HCT116 (cell line): ENCODE measurements around the gene PPIG. TPM values are rescaled to one million over a fixed set of nuclear protein-coding genes. Genes with fewer than 3 reads are reported as not detected.

Experiments
- ATAC-seq: fragments of 200-7000 bp; cut with Tn5 transposase; 2 replicates; pipeline ENCODE4 v1.9.1; 2020; ENCODE audit warnings: mild to moderate bottlenecking, moderate library complexity
- BruUV-seq: library from RNA; stranded (reverse); fragments of 400-500 nt; replicated peaks from 2 replicates; lab custom pipeline; 2021; lab: Mats Ljungman, UMichigan
- CTCF ChIA-PET: fragments of 300-600 bp; sonication (Branson Sonifier 250); formaldehyde crosslinking; loops from one replicate; lab custom pipeline; 2021; ENCODE audit warnings: antibody characterized with exemption; lab: Charles Lee
- POLR2A ChIA-PET: fragments of 300-600, 350-600 bp; sonication (Branson Sonifier 250); formaldehyde crosslinking; loops from one replicate; lab custom pipeline; 2021; ENCODE audit warnings: antibody characterized with exemption; lab: Charles Lee
- RAD21 ChIA-PET, 2 experiments: fragments of 300-600 bp; sonication (Branson Sonifier 250); formaldehyde crosslinking; loops; one replicate each; lab custom pipeline; 2023; ENCODE audit warnings: low total read pairs in 2 of 2; ENCODE audit not compliant: uncharacterized antibody in 2 of 2, unreplicated experiment in 2 of 2, low non-redundant PET in 1 of 2; lab: Charles Lee
- DNase-seq: peaks from one replicate; pipeline ENCODE4 v3.0.0-alpha.2; 2010; ENCODE audit warnings: low read depth, low spot score
- H2AFZ ChIP-seq: fragments of 200-600 bp; shearing (Covaris generic), sonication (generic); 2 replicates; pipeline ENCODE4 v1.6.1; 2017; ENCODE audit warnings: low read depth, mixed run types, mixed read lengths, antibody characterized with exemption, low read length; ENCODE audit not compliant: poor library complexity, severe bottlenecking
- H3K27ac ChIP-seq: 2 replicates; pipeline ENCODE4 v1.5.1; 2012; ENCODE audit warnings: low read depth, low read length
- H3K27me3 ChIP-seq: fragments of 200-600 bp; sonication (generic); 2 replicates; pipeline ENCODE4 v1.6.1; 2016; ENCODE audit warnings: mixed run types, low read length, mixed read lengths; ENCODE audit not compliant: insufficient read depth
- H3K36me3 ChIP-seq, 2 experiments: fragments of 200-500 bp in 1 of 2; fragments of 200-600 bp in 1 of 2; sonication (Bioruptor generic) in 1 of 2; sonication (generic) in 1 of 2; 2 replicates each; pipeline versions ENCODE4 v1.5.1 to v1.6.1; 2014 to 2016; ENCODE audit warnings: low read length in 2 of 2, inconsistent platforms in 1 of 2, mixed read lengths in 1 of 2, mixed run types in 1 of 2; ENCODE audit not compliant: insufficient read depth in 2 of 2, control insufficient read depth in 1 of 2
- H3K4me1 ChIP-seq, 2 experiments: fragments of 200-600 bp in 1 of 2; sonication (generic) in 1 of 2; 2 replicates each; pipeline versions ENCODE4 v1.5.1 to v1.6.1; 2012 to 2017; ENCODE audit warnings: low read length in 2 of 2, inconsistent platforms in 1 of 2, mild to moderate bottlenecking in 1 of 2, mixed read lengths in 1 of 2, mixed run types in 1 of 2, moderate library complexity in 1 of 2; ENCODE audit not compliant: insufficient read depth in 2 of 2, control insufficient read depth in 1 of 2
- H3K4me2 ChIP-seq: fragments of 200-600 bp; sonication (generic); 2 replicates; pipeline ENCODE4 v1.6.1; 2017; ENCODE audit warnings: mixed run types, low read length, mixed read lengths
- H3K4me3 ChIP-seq, 2 experiments: fragments of 200-600 bp in 1 of 2; sonication (generic) in 1 of 2; replicated peaks in 1 of 2; 2 replicates each; pipeline ENCODE4 v1.5.1; 2011 to 2016; ENCODE audit warnings: low read length in 2 of 2, control low read depth in 1 of 2, low read depth in 1 of 2, mild to moderate bottlenecking in 1 of 2, mixed read lengths in 1 of 2, mixed run types in 1 of 2
- H3K79me2 ChIP-seq: fragments of 200-600 bp; sonication (generic); 2 replicates; pipeline ENCODE4 v1.6.1; 2017; ENCODE audit warnings: mild to moderate bottlenecking, mixed run types, low read length, moderate library complexity, mixed read lengths; ENCODE audit not compliant: insufficient read depth
- H3K9ac ChIP-seq: fragments of 200-600 bp; sonication (generic); 2 replicates; pipeline ENCODE4 v1.6.1; 2016; ENCODE audit warnings: low read length, mixed read lengths
- H3K9me2 ChIP-seq: fragments of 200-600 bp; sonication (generic), shearing (Covaris generic); 2 replicates; pipeline ENCODE4 v1.6.1; 2017; ENCODE audit warnings: mixed run types, mild to moderate bottlenecking, moderate library complexity; ENCODE audit not compliant: insufficient read depth
- H3K9me3 ChIP-seq, 2 experiments: fragments of 200-500 bp in 1 of 2; fragments of 200-600 bp in 1 of 2; sonication (Bioruptor generic) in 1 of 2; sonication (generic) in 1 of 2; 2 replicates each; pipeline ENCODE4 v1.6.1; 2014 to 2017; ENCODE audit warnings: low read length in 2 of 2, mixed read lengths in 2 of 2, inconsistent platforms in 1 of 2, low read depth in 1 of 2, mild to moderate bottlenecking in 1 of 2, mixed run types in 1 of 2, moderate library complexity in 1 of 2; ENCODE audit not compliant: control insufficient read depth in 1 of 2, insufficient read depth in 1 of 2
- H4K20me1 ChIP-seq: fragments of 200-600 bp; sonication (generic), shearing (Covaris generic); 2 replicates; pipeline ENCODE4 v1.6.1; 2017; ENCODE audit warnings: mixed run types, mild to moderate bottlenecking, moderate library complexity; ENCODE audit not compliant: insufficient read depth
- CEBPB ChIP-seq: IDR thresholded peaks from 2 replicates; pipeline ENCODE4 v1.6.1; 2012; ENCODE audit warnings: low read depth
- ELF1 ChIP-seq: IDR thresholded peaks from 2 replicates; pipeline ENCODE4 v1.6.1; 2012; ENCODE audit warnings: low read depth, borderline replicate concordance
- JUND ChIP-seq: IDR thresholded peaks from 2 replicates; pipeline ENCODE4 v1.6.1; 2012
- RAD21 ChIP-seq: IDR thresholded peaks from 2 replicates; pipeline ENCODE4 v1.6.1; 2012; ENCODE audit warnings: low read depth, mild to moderate bottlenecking
- REST ChIP-seq: IDR thresholded peaks from 2 replicates; pipeline ENCODE4 v1.6.1; 2012; ENCODE audit warnings: low read depth
- SIN3A ChIP-seq: IDR thresholded peaks from 2 replicates; pipeline ENCODE4 v1.6.1; 2012; ENCODE audit warnings: low read depth
- SRF ChIP-seq: IDR thresholded peaks from 2 replicates; pipeline ENCODE4 v1.6.1; 2012; ENCODE audit warnings: low read depth
- TCF7L2 ChIP-seq: IDR thresholded peaks from 2 replicates; pipeline ENCODE4 v1.7.0; 2011; ENCODE audit warnings: borderline replicate concordance, inconsistent platforms; ENCODE audit not compliant: insufficient read depth, insufficient read length; ENCODE audit errors: extremely low read depth
- ZFX ChIP-seq: fragments of 450-650 bp; IDR thresholded peaks from 2 replicates; pipeline ENCODE4 v1.6.1; 2017
- ZNF274 ChIP-seq: fragments of 200-500 bp; sonication (Bioruptor generic); IDR thresholded peaks from 2 replicates; pipeline ENCODE4 v1.6.1; 2014; ENCODE audit warnings: mild to moderate bottlenecking, low read depth, low read length, inconsistent platforms
- intact Hi-C: fragments of 100-400 bp; cut with micrococcal nuclease; formaldehyde crosslinking; loops from 2 replicates; pipeline ENCODE4 v1.10.0; 2022
- total RNA-seq: library from RNA; stranded (reverse); gene quantifications from one replicate; pipeline ENCODE4 v1.2.1, GENCODE V29; 2021; ENCODE audit not compliant: unreplicated experiment
- TF ChIP-seq, protein P1 (sequence below): IDR thresholded peaks from 2 replicates; pipeline ENCODE4 v1.6.1; 2012
- TF ChIP-seq, protein P2 (sequence below), 3 experiments: fragments of 200-600 bp in 1 of 3; sonication (generic) in 1 of 3; IDR thresholded peaks in 2 of 3; conservative IDR thresholded peaks in 1 of 3; 2 replicates each; pipeline ENCODE4 v1.5.1; 2012 to 2017; ENCODE audit warnings: low read depth in 2 of 3, low read length in 2 of 3, antibody characterized with exemption in 1 of 3, borderline replicate concordance in 1 of 3, control low read depth in 1 of 3, mild to moderate bottlenecking in 1 of 3, mixed read lengths in 1 of 3, mixed run types in 1 of 3, moderate library complexity in 1 of 3; ENCODE audit not compliant: insufficient read depth in 1 of 3

The PPIG gene
- total RNA-seq, 1 experiment from 2014 or later: 55.3 TPM

DNA sequence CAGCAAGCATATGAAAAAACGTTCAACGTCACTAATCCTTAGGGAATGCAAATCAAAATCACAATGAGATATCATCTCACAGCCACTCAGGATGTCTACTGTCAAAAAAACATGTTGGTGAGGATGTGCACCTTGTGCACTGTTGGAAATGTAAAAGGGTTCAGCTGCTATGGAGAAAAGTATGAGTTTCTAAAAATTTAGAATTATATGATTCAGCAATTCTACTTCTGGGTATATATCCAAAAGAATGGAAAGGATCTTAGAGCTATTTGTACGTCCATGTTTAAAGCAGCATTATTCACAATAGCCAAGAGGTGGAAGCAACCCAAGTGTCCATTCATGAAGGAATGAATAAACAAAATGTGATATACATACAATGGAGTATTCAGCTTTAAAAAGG is 60.0 kb downstream of the PPIG start:
- intact Hi-C loops: no loop called here
- Histone ChIP-seq H3K4me1 (no peaks in the 10 kb centered on the region), H3K36me3 (no peaks in the 10 kb centered on the region), H3K27me3 (no peaks in the 10 kb centered on the region), H3K9ac (no peak overlapping the region), H3K27ac (no peak overlapping the region), H4K20me1 (no peaks in the 10 kb centered on the region), H3K9me3 (no peaks in the 10 kb centered on the region), H3K4me3 (no peak overlapping the region), H2AFZ (no peak overlapping the region), H3K4me2 (no peak overlapping the region), H3K79me2 (0 out of 2 replicates have a peak, but pooled peaks cover 7% of the 10 kb centered on the region), H3K9me2 (no peaks in the 10 kb centered on the region)
- BruUV-seq: TSS peak; percentile 12
- DNase-seq: no peak
- ChIA-PET CTCF (no interaction called here), RAD21 (no interaction called here), POLR2A (no interaction called here)
- ATAC-seq: no peak
- TF ChIP-seq, protein P1, sequence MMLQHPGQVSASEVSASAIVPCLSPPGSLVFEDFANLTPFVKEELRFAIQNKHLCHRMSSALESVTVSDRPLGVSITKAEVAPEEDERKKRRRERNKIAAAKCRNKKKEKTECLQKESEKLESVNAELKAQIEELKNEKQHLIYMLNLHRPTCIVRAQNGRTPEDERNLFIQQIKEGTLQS: no peak
- TF ChIP-seq ZFX (no peak), JUND (no peak), TCF7L2 (no peak), SIN3A (no peak), SRF (no peak), CEBPB (no peak), ZNF274 (no peak), REST (no peak), RAD21 (no peak), ELF1 (no peak)
- TF ChIP-seq, protein P2, sequence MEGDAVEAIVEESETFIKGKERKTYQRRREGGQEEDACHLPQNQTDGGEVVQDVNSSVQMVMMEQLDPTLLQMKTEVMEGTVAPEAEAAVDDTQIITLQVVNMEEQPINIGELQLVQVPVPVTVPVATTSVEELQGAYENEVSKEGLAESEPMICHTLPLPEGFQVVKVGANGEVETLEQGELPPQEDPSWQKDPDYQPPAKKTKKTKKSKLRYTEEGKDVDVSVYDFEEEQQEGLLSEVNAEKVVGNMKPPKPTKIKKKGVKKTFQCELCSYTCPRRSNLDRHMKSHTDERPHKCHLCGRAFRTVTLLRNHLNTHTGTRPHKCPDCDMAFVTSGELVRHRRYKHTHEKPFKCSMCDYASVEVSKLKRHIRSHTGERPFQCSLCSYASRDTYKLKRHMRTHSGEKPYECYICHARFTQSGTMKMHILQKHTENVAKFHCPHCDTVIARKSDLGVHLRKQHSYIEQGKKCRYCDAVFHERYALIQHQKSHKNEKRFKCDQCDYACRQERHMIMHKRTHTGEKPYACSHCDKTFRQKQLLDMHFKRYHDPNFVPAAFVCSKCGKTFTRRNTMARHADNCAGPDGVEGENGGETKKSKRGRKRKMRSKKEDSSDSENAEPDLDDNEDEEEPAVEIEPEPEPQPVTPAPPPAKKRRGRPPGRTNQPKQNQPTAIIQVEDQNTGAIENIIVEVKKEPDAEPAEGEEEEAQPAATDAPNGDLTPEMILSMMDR (IDR thresholded peaks at IDR 0.05 in 2 of 3, conservative IDR thresholded peaks at IDR 0.05 in 1 of 3; ENCODE audit: borderline replicate concordance in 1 of 3, insufficient read depth in 1 of 3, low read depth in 2 of 3, low read length in 2 of 3): no peak
